Skeletal muscle satellite cell (primary cell): ENCODE results near the gene UBA7.
A peak's percentile ranks its signal among the peaks of the same experiment; 100 is the strongest.
"Not testable (repeated sequence)": the region's sequence is repeated elsewhere in the genome, so short reads cannot be mapped to it uniquely, and the experiment has no call there.

Experiments
- H3K27me3 ChIP-seq: 2 replicates; pipeline ENCODE4 v1.7.0; 2013; ENCODE audit warnings: low read length; ENCODE audit not compliant: control insufficient read depth, insufficient read depth
- H3K36me3 ChIP-seq: 2 replicates; pipeline ENCODE4 v1.7.0; 2013; ENCODE audit warnings: mild to moderate bottlenecking, control low read depth, low read length; ENCODE audit not compliant: insufficient read depth
- H3K4me1 ChIP-seq: 2 replicates; pipeline ENCODE4 v1.7.0; 2013; ENCODE audit warnings: low read length; ENCODE audit not compliant: control insufficient read depth, insufficient read depth
- H3K4me2 ChIP-seq: 2 replicates; pipeline ENCODE4 v1.7.0; 2013; ENCODE audit warnings: mild to moderate bottlenecking, low read length
- H3K4me3 ChIP-seq: 2 replicates; pipeline ENCODE4 v1.7.0; 2013; ENCODE audit warnings: low read length
- H3K9ac ChIP-seq: 2 replicates; pipeline ENCODE4 v1.7.0; 2013; ENCODE audit warnings: mild to moderate bottlenecking, low read depth, low read length, moderate library complexity
- H3K9me3 ChIP-seq: replicated peaks from 2 replicates; pipeline ENCODE4 v1.7.0; 2013; ENCODE audit warnings: mild to moderate bottlenecking, control low read depth, low read length

Gene UBA7

DNA sequence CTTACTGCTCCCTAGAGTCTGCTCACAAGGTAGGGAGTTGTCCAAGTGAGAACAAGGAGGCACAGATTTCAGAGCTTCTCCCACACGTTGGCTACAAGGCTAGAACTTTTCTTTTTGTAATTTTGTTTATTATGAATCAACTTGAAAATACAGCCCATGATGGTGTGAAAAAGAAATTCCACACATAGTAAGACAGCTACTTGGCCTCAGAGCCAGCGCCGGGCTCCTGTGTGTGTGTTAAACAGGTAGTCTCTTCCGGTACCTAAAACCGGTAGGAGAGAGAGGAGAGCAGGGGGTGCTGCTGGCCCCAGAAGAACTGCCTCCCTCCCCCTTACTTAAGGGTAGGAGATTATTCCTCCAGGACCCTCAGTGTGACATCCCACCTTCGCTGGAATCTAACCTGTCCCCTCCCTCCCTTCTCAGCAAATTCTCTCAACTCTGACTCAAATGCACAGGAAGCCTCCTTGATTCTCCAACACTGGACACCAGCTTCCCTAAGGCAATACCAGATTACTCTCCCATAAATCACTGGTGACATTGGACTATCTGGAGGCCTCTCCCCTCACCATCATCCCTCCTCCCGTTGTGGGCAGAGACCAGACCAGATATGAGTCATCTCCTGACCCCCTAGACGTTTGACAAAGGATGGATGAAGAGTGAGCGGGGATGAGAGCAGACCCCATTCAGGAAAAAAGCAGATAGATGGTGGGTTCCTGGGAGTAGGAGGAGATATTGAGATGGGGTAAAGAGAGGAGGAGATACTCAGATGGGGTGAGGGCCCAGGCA, 22.9 kb downstream of the UBA7 start:
- Histone ChIP-seq H3K4me2 (no peak overlapping the region), H3K27me3 (peaks cover 10% of the 10 kb centered on the region), H3K4me1 (peaks cover 7% of the 10 kb centered on the region), H3K36me3 (no peaks in the 10 kb centered on the region), H3K9me3 (no peaks in the 10 kb centered on the region), H3K9ac (no peak overlapping the region), H3K4me3 (no peak overlapping the region)

GRCh38 chr3:49788056-49788455, 25.7 kb downstream of the UBA7 start:
- peaks cover 14% of the 10 kb centered on the region for H3K4me1 ChIP-seq
- no peak overlapping the region for H3K9ac ChIP-seq

DNA sequence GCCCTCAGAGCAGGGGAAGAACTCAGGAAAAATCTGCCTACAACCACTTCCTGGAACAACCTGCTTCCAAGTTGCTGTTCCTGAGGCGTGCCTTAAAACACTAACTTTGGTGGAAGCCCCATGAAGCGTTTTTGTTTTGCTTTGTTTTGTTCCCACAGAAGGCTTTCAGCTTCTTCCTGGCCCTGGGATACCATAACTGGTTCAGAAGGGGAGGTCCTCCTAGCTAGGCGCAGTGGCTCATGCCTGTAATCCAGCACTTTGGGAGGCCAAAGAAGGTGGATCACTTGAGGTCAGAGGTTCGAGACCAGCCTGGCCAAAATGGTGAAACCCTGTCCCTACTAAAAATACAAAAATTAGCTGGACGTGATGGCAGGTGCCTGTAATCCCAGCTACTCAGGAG, 26.2 kb downstream of the UBA7 start:
- peaks cover 14% of the 10 kb centered on the region for H3K4me1 ChIP-seq
- no peak overlapping the region for H3K4me3 ChIP-seq
- H3K27me3 ChIP-seq: peaks cover 8% of the 10 kb centered on the region
- H3K4me2 ChIP-seq: no peak overlapping the region
- H3K9ac ChIP-seq: no peak overlapping the region
- H3K36me3 ChIP-seq: no peaks in the 10 kb centered on the region
- no peaks in the 10 kb centered on the region for H3K9me3 ChIP-seq

More at GRCh38 chr3:49788056-49788455, 25.7 kb downstream of the UBA7 start:
- no peak overlapping the region for H3K4me2 ChIP-seq
- H3K27me3 ChIP-seq: peaks cover 10% of the 10 kb centered on the region
- no peaks in the 10 kb centered on the region for H3K9me3 ChIP-seq
- H3K4me3 ChIP-seq: no peak overlapping the region
- H3K36me3 ChIP-seq: no peaks in the 10 kb centered on the region

DNA sequence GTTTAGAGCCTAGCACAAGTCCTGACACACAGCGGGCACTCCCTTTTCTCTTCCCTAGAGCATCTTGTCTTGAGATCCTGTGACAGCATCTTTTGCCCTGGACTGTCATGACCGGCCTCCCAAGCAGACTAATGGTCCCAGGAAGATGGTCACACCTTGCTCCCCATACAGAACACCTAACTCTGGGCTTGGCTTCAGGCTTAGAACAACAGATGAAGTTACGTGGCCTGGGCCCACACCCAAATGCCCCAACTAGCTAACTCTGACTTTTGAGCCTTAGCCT, 26.6 kb downstream of the UBA7 start:
- Histone ChIP-seq H3K4me3 (peak overlapping the region; percentile 68), H3K9me3 (no peaks in the 10 kb centered on the region), H3K4me2 (peak overlapping the region; percentile 79), H3K27me3 (peaks cover 4% of the 10 kb centered on the region), H3K4me1 (peaks cover 14% of the 10 kb centered on the region), H3K9ac (peak overlapping the region; percentile 92), H3K36me3 (no peaks in the 10 kb centered on the region)

GRCh38 chr3:49786357-49787181, 27.2 kb downstream of the UBA7 start, which contains the start of gene IP6K1:
Gene IP6K1, minus strand, starts transcription at chr3:49786542. Its CDS starts 38,502 bp downstream, at chr3:49748040.
- Histone ChIP-seq H3K4me1 (peaks cover 14% of the 10 kb centered on the region), H3K4me3 (peak within 1 kb of the TSS; percentile 82), H3K4me2 (peak within 1 kb of the TSS; percentile 96), H3K9ac (peak within 1 kb of the TSS; percentile 92), H3K27me3 (no peaks in the 10 kb centered on the region), H3K9me3 (no peaks in the 10 kb centered on the region), H3K36me3 (peaks cover 2% of the 10 kb centered on the region)

- H3K4me1 ChIP-seq: peaks cover 14% of the 10 kb centered on the region
- H3K36me3 ChIP-seq: peaks cover 6% of the 10 kb centered on the region
- H3K4me2 ChIP-seq: peak overlapping the region; percentile 96
- H3K9me3 ChIP-seq: no peaks in the 10 kb centered on the region
- peak overlapping the region; percentile 92 for H3K9ac ChIP-seq
- H3K4me3 ChIP-seq: peak overlapping the region; percentile 82
- no peaks in the 10 kb centered on the region for H3K27me3 ChIP-seq
These were observed 28.0 kb downstream of the UBA7 start for GRCh38 chr3:49785565-49786356.

GRCh38 chr3:49782277-49782676, 31.5 kb downstream of the UBA7 start:
- not testable (repeated sequence) for H3K36me3 ChIP-seq, H3K4me3 ChIP-seq, H3K9ac ChIP-seq, H3K4me2 ChIP-seq, H3K27me3 ChIP-seq, H3K9me3 ChIP-seq
- peaks cover 13% of the 10 kb centered on the region for H3K4me1 ChIP-seq

DNA sequence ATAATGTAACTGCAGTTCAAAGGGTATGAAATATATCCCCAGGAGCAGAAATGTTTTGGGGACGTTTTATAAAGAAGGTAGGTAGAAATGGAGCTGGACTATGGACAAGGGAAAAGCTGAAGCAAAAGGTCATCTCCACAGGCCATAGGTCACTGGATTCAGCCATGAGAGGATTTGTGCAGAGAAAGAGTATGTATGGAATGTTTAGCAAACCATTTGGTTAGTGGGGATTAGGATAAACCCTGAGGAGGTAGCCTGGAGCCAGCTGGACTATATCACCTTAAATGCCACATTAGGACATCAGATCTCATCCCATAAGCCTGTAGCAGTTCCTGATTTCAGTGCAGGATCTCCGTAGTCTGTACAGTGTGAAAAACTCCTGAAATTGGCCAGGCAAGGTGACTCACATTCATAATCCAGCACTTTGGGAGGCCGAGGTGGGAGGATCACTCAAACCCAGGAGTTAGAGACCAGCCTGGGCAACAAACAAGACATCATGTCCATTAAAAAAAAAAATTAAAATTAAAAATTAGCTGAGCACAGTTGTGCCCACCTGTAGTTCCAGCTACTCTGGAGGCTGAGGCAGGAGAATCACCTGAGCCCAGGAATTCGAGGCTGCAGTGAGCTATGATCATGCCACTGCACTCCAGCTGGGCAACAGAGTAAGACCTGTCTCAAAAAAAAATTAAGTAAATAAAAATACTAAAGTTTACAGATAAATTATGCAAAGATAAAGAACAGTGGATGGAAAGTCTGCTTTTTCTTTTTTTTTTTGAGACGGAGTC, 32.1 kb downstream of the UBA7 start:
- H3K36me3 ChIP-seq: peaks cover 10% of the 10 kb centered on the region
- no peak overlapping the region for H3K9ac ChIP-seq
- H3K4me2 ChIP-seq: no peak overlapping the region

DNA sequence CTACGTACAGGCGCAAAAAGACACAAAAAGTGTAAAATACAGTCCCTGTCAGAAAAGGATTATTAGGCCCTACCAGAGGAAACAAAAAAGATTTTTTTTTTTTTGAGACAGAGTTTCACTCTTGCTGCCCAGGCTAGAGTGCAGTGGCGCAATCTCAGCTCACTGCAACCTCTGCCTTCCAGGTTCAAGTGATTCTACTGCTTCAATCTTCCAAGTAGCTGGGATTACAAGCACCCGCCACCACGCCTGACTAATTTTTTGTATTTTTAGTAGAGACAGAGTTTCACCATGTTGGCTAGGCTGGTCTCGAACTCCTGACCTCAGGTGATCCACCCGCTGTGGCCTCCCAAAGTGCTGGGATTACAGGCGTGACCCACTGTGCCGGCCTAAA, 32.8 kb downstream of the UBA7 start:
- not testable (repeated sequence) for H3K9ac ChIP-seq, H3K4me3 ChIP-seq
- peaks cover 13% of the 10 kb centered on the region for H3K36me3 ChIP-seq

More for the DNA sequence above, 32.1 kb downstream of the UBA7 start:
- no peak overlapping the region for H3K4me3 ChIP-seq
- peaks cover 6% of the 10 kb centered on the region for H3K4me1 ChIP-seq
- no peaks in the 10 kb centered on the region for H3K9me3 ChIP-seq
- H3K27me3 ChIP-seq: no peaks in the 10 kb centered on the region

DNA sequence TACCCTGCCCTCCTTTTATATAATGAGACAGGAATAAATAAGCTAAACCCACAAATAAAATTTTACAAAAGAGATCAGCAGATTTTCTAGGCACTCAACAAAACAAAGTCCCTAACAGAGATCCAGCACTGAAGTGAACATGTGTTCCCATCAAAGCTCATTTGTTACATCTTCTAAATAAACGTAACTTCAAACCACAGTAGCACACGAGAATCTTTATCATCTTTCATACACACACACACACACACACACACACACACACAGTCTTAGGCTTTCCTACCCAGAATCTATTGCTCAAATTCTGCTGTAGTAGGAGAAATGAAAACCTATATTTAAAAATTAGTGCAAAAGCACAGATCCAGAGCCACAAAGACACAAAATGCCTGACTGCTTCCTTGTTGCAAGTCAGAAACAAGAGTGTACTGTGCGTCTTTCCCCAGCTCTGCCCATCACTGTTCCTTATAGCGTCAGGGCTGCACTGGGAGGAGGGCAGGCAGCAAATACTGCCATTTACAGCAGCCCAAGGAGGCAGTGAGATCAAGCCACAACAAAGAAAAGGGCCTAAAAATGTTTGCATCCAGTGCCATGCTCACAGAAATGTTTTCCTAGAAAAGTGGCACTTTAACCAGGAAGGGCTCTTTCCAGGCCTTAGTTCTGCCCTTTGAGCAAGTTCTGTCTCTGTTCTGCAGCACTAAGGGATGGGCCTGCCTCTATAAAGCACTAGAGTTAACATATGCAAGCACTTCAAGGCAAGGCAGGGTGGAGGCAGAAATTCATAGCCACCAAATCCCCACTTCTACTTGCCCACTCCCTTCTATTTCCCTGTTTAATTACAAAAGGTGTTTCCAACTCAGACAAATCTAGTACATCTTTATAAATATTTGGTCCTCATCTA, 33.4 kb downstream of the UBA7 start:
- H3K4me2 ChIP-seq: no peak overlapping the region
- H3K9me3 ChIP-seq: no peaks in the 10 kb centered on the region
- H3K27me3 ChIP-seq: no peaks in the 10 kb centered on the region
- peaks cover 7% of the 10 kb centered on the region for H3K4me1 ChIP-seq
- H3K4me3 ChIP-seq: no peak overlapping the region
- H3K36me3 ChIP-seq: peaks cover 18% of the 10 kb centered on the region
- H3K9ac ChIP-seq: no peak overlapping the region

More for the DNA sequence above, 32.8 kb downstream of the UBA7 start:
- not testable (repeated sequence) for H3K4me1 ChIP-seq, H3K27me3 ChIP-seq, H3K9me3 ChIP-seq, H3K4me2 ChIP-seq
